ENCODE results near the gene IFNAR1.

Gene IFNAR1

GRCh38 chr21:33289199-33289819, 35.5 kb upstream of the IFNAR1 start:
- peak overlapping the region in 7 of 11 experiments; percentile 13 to 58 (median 36); a peak in 11 of 22 replicates for H3K27ac ChIP-seq
- H3K36me3 ChIP-seq, result peaks cover 46 to 100% (median 99%) of the 10 kb centered on the region in 11 experiments
- peaks cover 0 to 8% (median 0%) of the 10 kb centered on the region in 11 experiments; a peak in 2 of 22 replicates for H4K20me1 ChIP-seq
- no peak for TF ChIP-seq Cebpa-rat (IDR thresholded peaks at IDR 0.05)
- H3K4me3 ChIP-seq, result no peak overlapping the region
- peak overlapping the region in 10 of 11 experiments; percentile 4 to 81 (median 60); a peak in 19 of 22 replicates for H3K4me2 ChIP-seq
- no peaks in the 10 kb centered on the region for H3K9me3 ChIP-seq (replicated peaks in 1 of 11)
- H3K9ac ChIP-seq, result peak overlapping the region in 5 of 11 experiments; percentile 28 to 43 (median 35); a peak in 4 of 22 replicates
- peaks cover 23 to 72% (median 53%) of the 10 kb centered on the region in 10 experiments for H3K4me1 ChIP-seq
- H3K27me3 ChIP-seq, result no peaks in the 10 kb centered on the region

DNA sequence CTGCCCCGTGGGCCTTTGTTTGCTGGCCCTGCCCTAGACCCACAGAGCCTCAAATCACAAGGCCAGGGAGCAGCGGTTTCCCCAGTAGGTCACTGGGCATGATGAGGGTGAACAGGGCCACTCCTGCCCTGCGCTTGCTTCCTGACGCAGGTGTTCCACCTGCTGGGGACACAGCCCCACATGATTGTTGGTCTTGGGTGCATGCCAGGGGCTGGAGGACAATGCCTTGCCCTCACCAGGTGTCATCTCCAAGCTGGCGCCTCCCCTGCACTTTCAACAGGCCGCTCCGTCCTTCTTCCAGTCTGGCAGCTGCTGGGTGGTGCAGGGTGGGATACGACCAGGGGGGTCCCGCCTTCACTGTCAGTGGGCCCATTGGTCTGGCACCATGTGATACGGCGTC, 34.3 kb upstream of the IFNAR1 start:
- Histone ChIP-seq H3K9ac (no peak overlapping the region), H3K4me1 (peaks cover 34 to 73% (median 64%) of the 10 kb centered on the region in 10 experiments), H3K27ac (no peak overlapping the region), H3K4me3 (no peak overlapping the region), H3K4me2 (no peak overlapping the region), H3K36me3 (peaks cover 39 to 99% (median 92%) of the 10 kb centered on the region in 11 experiments), H3K9me3 (replicated peaks in 1 of 11) (no peaks in the 10 kb centered on the region), H4K20me1 (peaks cover 0 to 8% (median 0%) of the 10 kb centered on the region in 11 experiments; a peak in 2 of 22 replicates), H3K27me3 (no peaks in the 10 kb centered on the region)
- TF ChIP-seq Cebpa-rat (IDR thresholded peaks at IDR 0.05), result no peak

DNA sequence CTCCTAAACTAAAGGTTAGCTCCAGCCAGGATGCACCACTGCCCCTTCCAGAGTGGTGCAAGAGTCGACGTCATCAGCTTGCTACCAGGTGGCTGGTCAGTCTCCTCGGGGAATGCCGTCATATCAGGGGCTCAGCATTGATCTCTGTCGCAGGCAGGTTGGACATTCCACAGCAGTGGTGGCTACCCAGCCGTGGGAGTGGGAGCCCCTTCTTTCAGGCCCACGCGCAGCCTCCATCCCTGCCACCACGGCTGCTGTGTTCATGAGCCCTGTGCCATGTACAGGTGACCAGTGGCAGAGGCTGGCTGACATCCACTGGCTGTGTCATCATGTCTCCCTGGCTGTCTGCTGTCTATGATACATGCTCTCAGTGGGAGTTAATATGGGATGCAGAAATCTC, 33.1 kb upstream of the IFNAR1 start:
- H3K9ac ChIP-seq, result peak overlapping the region in 1 of 11 experiments; percentile 22; a peak in 1 of 22 replicates
- no peak for TF ChIP-seq Cebpa-rat (IDR thresholded peaks at IDR 0.05)
- H3K27ac ChIP-seq, result no peak overlapping the region; a peak in 1 of 22 replicates
- no peak overlapping the region for H3K4me2 ChIP-seq
- H4K20me1 ChIP-seq, result peaks cover 0 to 5% (median 0%) of the 10 kb centered on the region in 11 experiments; a peak in 2 of 22 replicates
- no peak overlapping the region for H3K4me3 ChIP-seq
- peaks cover 47 to 74% (median 71%) of the 10 kb centered on the region in 10 experiments for H3K4me1 ChIP-seq
- H3K27me3 ChIP-seq, result no peaks in the 10 kb centered on the region
- H3K36me3 ChIP-seq, result peaks cover 30 to 99% (median 88%) of the 10 kb centered on the region in 11 experiments; a peak in 21 of 22 replicates
- no peaks in the 10 kb centered on the region for H3K9me3 ChIP-seq (replicated peaks in 1 of 11)

GRCh38 chr21:33292724-33293123, 32.0 kb upstream of the IFNAR1 start:
- Histone ChIP-seq H3K9ac (0 out of 22 replicates have a peak overlapping the region, but pooled peaks of 1 of the 11 experiments have one; percentile 0), H3K27me3 (no peaks in the 10 kb centered on the region), H4K20me1 (peaks cover 0 to 5% (median 0%) of the 10 kb centered on the region in 11 experiments; a peak in 2 of 22 replicates), H3K27ac (no peak overlapping the region), H3K4me2 (peak overlapping the region in 3 of 11 experiments; percentile 0 to 14 (median 5); a peak in 4 of 22 replicates), H3K9me3 (replicated peaks in 1 of 11) (no peaks in the 10 kb centered on the region), H3K4me3 (no peak overlapping the region), H3K36me3 (peaks cover 30 to 99% (median 87%) of the 10 kb centered on the region in 11 experiments; a peak in 21 of 22 replicates), H3K4me1 (peaks cover 57 to 82% (median 77%) of the 10 kb centered on the region in 10 experiments)
- no peak for TF ChIP-seq Cebpa-rat (IDR thresholded peaks at IDR 0.05)

DNA sequence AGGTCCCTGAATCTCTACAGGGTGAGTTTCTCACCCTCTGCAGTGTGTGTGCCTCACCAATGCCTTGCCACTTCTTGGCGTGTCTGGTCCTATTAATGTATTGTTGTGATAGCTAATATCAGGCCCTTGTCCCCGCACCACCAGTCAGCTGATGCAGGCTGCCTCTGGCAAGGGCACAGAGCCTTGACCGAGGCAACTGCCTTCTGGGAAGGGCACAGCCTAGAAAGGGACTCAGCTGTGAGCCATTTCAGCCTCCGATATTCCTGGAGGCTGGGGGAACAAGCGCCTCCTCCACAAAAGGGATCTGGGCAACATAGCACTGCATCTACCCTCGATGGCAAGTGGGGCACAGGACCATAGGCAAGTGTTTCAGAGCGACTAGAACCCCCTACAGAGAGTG, 31.6 kb upstream of the IFNAR1 start:
- no peak overlapping the region for H3K27ac ChIP-seq
- H3K4me1 ChIP-seq, result peaks cover 56 to 85% (median 77%) of the 10 kb centered on the region in 10 experiments
- H3K9ac ChIP-seq, result 0 out of 22 replicates have a peak overlapping the region, but pooled peaks of 1 of the 11 experiments have one; percentile 0
- H3K4me2 ChIP-seq, result peak overlapping the region in 5 of 11 experiments; percentile 0 to 17 (median 14); a peak in 5 of 22 replicates
- no peaks in the 10 kb centered on the region for H3K9me3 ChIP-seq (replicated peaks in 1 of 11)
- H3K4me3 ChIP-seq, result no peak overlapping the region
- no peak for TF ChIP-seq Cebpa-rat (IDR thresholded peaks at IDR 0.05)
- H3K27me3 ChIP-seq, result no peaks in the 10 kb centered on the region
- H4K20me1 ChIP-seq, result peaks cover 0 to 5% (median 0%) of the 10 kb centered on the region in 11 experiments; a peak in 1 of 22 replicates
- peaks cover 30 to 97% (median 83%) of the 10 kb centered on the region in 11 experiments; a peak in 21 of 22 replicates for H3K36me3 ChIP-seq

GRCh38 chr21:33293811-33294216, 31.0 kb upstream of the IFNAR1 start:
- H3K9ac ChIP-seq, result no peak overlapping the region
- no peak overlapping the region for H3K4me3 ChIP-seq
- no peaks in the 10 kb centered on the region for H3K27me3 ChIP-seq
- TF ChIP-seq Cebpa-rat (IDR thresholded peaks at IDR 0.05), result no peak
- H3K4me2 ChIP-seq, result peak overlapping the region in 6 of 11 experiments; percentile 0 to 33 (median 19); a peak in 3 of 22 replicates
- peaks cover 56 to 85% (median 77%) of the 10 kb centered on the region in 10 experiments for H3K4me1 ChIP-seq
- H4K20me1 ChIP-seq, result peaks cover 0 to 5% (median 0%) of the 10 kb centered on the region in 11 experiments; a peak in 1 of 22 replicates
- no peaks in the 10 kb centered on the region for H3K9me3 ChIP-seq (replicated peaks in 1 of 11)
- H3K36me3 ChIP-seq, result peaks cover 30 to 90% (median 76%) of the 10 kb centered on the region in 11 experiments; a peak in 21 of 22 replicates
- peak overlapping the region in 1 of 11 experiments; percentile 78; a peak in 1 of 22 replicates for H3K27ac ChIP-seq

DNA sequence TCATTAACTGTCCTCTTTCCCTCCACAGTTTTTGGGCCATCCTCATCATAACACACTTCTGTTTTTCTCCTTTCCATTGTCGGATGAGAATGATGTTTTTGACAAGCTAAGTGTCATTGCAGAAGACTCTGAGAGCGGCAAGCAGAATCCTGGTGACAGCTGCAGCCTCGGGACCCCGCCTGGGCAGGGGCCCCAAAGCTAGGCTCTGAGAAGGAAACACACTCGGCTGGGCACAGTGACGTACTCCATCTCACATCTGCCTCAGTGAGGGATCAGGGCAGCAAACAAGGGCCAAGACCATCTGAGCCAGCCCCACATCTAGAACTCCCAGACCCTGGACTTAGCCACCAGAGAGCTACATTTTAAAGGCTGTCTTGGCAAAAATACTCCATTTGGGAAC, 28.6 kb upstream of the IFNAR1 start:
- Histone ChIP-seq H4K20me1 (peaks cover 0 to 5% (median 0%) of the 10 kb centered on the region in 11 experiments; a peak in 1 of 22 replicates), H3K36me3 (peaks cover 20 to 67% (median 56%) of the 10 kb centered on the region in 11 experiments; a peak in 21 of 22 replicates), H3K4me3 (no peak overlapping the region), H3K4me1 (peaks cover 69 to 96% (median 92%) of the 10 kb centered on the region in 10 experiments), H3K9ac (peak overlapping the region in 5 of 11 experiments; percentile 6 to 58 (median 50); a peak in 7 of 22 replicates), H3K9me3 (replicated peaks in 1 of 11) (no peaks in the 10 kb centered on the region), H3K27ac (peak overlapping the region; percentile 31 to 78 (median 52); a peak in 20 of 22 replicates), H3K27me3 (no peaks in the 10 kb centered on the region), H3K4me2 (peak overlapping the region; percentile 22 to 79 (median 53); a peak in 21 of 22 replicates)
- TF ChIP-seq Cebpa-rat (IDR thresholded peaks at IDR 0.05), result no peak

DNA sequence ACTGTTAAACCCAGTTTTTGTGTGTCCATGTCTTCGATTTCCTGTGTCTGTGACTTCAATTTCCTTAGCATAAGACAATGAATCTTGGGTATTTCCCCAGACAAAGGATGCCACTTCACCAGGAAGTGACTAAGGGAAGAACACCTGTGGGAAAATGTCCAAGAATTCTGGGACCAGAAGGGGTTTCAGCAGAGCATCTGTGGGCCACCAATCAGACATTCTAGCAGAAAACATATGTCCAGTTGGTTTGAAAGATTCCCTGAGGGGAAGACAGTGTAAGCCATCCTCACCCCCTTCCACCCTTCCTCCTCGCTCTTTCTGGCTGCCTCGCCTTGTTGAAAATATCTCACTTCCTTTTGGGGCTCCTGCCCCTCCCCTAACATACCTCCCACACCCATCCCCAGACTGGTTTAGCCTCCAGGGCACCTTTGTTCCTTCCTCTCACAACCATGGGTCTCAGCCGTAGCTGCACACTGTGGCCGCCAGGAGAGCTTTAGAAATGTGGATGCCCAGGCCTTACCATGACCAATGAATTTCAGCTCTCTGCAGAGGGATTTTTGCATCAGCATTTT, 25.5 kb upstream of the IFNAR1 start:
- H3K4me3 ChIP-seq, result no peak overlapping the region
- peaks cover 0 to 38% (median 25%) of the 10 kb centered on the region in 11 experiments; a peak in 17 of 22 replicates for H3K36me3 ChIP-seq
- H4K20me1 ChIP-seq, result no peaks in the 10 kb centered on the region
- peak overlapping the region; percentile 72 to 95 (median 81) for H3K4me2 ChIP-seq
- H3K9ac ChIP-seq, result peak overlapping the region in 9 of 11 experiments; percentile 9 to 85 (median 50); a peak in 14 of 22 replicates
- H3K27me3 ChIP-seq, result no peaks in the 10 kb centered on the region
- TF ChIP-seq Cebpa-rat (IDR thresholded peaks at IDR 0.05), result no peak
- peaks cover 93 to 100% (median 98%) of the 10 kb centered on the region in 10 experiments for H3K4me1 ChIP-seq
- H3K27ac ChIP-seq, result peak overlapping the region; percentile 52 to 98 (median 93)
- no peaks in the 10 kb centered on the region for H3K9me3 ChIP-seq (replicated peaks in 1 of 11)

Data from BLaER1 treated with 17β-estradiol and CSF1 and Interleukin-3, amounts not matched to agents 10 nM and 100 nM (cell line).